DMS79 (cell line): ENCODE results near the gene AFTPH.

Experiments used
- DNase-seq: peaks from one replicate; lab custom pipeline; 2025; lab: John Stamatoyannopoulos, UW

Gene AFTPH

GRCh38 chr2:64523666-64524603 is at the start of gene AFTPH:
AFTPH (plus strand) TSS chr2:64524328; CDS start chr2:64551475, 27,147 bp downstream.
- peak; percentile 97 for DNase-seq

- no peak for DNase-seq
Observed at GRCh38 chr2:64474636-64475035, 49.5 kb upstream of the AFTPH start.

DNA sequence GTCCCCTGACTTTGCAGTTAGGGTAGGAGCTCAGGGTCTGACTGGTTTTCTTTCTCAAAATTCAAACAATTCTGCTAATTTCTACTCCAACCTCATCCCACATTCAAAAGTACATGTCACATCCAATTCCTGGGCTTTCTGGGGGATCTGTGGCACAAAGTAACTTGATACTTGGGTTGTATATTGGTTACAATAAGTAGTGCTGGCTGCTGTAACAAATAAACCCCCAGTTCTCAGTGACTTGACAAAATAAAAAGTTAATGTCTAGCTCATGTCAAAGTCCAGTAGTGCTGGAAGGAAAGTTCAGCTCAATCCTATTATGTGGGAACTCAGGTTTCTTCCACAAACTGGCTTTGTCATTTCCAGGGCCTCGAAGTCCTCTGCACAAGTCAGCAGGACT is 47.1 kb upstream of the AFTPH start:
- DNase-seq = no peak

GRCh38 chr2:64477979-64478378 is 46.1 kb upstream of the AFTPH start:
- no peak for DNase-seq

DNA sequence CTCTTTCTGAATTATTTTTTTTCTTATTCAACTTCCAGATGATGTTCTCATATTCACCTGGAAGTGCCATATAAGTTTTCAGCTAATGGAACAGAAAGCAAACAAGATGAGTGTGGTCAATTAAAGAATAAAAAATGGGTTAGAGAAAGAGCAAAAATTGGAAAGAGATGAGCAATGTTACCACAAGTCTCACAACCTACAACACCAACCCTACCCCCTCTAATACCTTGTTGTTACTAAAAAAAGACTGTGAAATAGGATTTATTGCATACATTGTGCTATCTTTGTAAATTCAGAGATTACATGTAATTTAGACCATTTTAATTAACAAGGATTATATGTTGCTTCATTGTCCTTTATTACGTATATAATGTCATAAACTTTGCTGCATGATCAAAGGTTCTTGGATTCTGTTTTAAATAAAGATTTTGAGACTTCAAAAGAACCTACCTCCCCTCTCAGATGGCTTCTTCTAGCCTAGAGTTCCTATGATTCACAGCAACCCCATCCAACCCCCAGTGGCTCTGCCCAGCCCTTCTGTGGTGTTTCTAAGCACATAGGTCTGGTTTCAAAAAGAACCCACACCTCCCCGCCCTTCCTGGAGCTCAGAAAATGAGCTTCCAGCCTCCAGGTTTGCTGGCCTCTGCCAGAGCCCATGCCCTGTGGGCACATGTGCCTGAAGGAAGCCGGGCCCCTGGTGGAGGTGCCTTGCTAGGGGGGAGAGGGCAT is 45.5 kb upstream of the AFTPH start:
- DNase-seq = no peak

GRCh38 chr2:64479259-64480117 is 44.6 kb upstream of the AFTPH start:
- DNase-seq = no peak

DNA sequence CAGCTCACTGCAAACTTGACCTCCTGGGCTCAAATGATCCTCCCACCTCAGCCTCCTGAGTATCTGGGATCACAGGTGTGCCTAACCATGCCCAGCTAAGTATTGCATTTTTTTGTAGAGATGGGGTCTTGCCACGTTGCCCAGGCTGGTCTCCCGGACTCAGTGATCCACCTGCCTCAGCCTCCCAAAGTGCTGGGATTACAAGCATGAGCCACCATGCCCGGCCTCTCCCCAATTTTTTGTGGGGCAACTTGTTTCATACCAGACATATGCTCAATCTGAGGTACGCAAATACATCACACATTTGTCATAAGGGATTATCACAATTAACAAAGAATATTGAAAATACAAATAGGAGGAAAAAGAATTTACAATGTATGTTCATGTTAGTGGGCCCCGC is 42.5 kb upstream of the AFTPH start:
- DNase-seq = no peak

GRCh38 chr2:64482243-64482642 is 41.9 kb upstream of the AFTPH start:
- no peak for DNase-seq

- DNase-seq = peak; percentile 49
Observed at GRCh38 chr2:64482765-64483504, 41.2 kb upstream of the AFTPH start.

- no peak for DNase-seq
Observed at GRCh38 chr2:64485331-64485730, 38.8 kb upstream of the AFTPH start.

DNA sequence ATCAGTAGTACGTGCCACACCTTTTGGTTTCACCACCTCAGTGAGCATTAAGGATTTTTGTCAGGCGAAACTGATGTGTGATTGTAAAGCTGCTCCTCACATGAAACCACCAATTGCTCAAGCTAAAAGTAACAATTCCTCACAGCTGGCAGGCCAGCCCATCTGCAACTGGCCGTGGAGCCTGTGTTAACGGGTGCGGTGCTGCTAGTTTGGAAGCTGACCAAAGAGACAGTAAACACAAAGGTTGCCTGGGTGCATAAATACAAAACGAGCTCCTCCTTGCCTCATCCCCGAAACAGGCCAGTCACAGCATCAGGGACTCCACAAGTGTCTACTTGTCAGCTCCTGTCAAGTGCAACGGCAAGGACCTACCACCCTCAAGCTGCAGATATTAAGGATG is 38.2 kb upstream of the AFTPH start:
- DNase-seq = peak; percentile 73

DNA sequence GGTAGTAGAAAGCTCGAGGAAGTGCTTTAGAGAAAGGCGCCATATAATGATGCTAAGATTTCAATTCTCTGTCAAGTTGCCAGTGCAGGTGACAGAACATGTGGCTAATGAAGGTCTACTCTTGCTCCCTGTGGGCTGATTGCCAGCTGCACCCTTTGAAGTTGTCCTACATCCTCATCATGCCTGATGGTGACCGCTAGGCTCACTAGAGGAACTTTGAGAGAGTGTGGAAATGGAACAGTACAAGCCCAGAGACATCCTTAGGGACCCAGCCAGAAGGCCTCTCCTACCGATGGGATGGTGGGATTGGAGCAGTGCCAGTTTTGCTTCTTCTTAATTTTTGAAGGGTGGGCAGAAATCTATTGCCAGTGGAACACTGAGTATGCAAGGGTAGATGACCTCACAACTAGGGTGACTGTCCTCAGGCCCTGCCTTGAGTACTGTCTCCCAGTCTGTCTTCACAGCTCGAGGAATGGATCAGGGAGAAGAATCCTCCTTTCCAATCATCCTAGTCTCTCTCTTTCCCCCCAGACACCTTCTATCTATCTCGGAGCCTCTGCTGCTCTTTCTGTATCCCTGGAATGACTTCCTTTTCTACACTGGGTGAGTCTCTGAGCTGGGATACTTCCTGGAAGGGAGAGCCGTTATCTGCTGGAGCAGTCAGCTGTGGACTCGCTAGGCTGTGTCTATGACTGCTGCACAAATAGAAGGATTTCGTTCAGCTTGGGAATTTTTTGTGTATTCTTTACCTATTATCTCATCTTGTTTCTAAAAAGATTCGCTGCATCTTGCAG is 36.7 kb upstream of the AFTPH start:
- DNase-seq = no peak

DNA sequence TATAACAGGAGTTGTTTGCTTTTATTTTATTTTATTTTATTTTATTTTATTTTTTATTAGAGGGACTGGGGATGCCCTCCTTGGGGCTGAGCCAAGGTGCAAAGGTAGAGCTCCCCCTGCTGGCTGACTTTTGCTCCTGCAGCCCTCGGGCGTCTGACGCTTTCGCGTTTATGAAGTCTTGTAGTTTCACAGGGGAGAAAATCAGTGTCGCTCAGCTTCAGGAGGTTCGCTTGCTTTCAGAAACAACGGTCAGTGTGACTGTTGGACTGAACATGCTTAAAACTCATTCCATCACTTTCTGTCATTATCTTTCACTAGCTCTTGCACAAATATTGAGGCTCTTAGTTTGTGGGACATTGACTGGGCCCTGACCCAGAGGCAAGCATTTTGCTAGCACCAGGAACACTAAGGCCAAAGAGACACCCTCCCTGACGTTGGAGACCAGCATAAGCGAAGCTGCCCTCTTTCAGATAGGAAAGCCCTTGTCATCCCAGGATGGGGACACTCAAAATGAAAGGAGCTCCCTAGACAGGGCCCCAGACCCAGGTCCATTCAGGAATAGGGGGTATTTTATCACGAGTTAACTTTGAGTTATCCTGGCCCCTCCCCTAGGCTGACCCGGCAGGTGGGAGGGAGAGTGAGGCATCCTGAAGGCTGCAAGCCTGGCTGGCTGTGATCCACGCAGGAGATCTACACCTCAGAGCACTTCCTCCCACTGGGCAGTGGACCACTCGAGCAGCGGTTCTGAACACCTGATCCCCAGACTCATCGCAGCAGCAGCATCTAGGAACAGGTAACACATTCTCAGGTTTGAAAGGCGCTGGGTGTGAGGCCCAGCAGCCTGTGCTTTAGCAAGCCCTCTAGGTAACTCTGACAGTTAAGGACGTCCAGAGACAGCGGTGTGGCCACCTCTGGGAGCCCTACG is 35.8 kb upstream of the AFTPH start:
- no peak for DNase-seq

GRCh38 chr2:64489081-64489751 is 34.9 kb upstream of the AFTPH start:
- DNase-seq = no peak

GRCh38 chr2:64491426-64491825 is 32.7 kb upstream of the AFTPH start:
- no peak for DNase-seq

DNA sequence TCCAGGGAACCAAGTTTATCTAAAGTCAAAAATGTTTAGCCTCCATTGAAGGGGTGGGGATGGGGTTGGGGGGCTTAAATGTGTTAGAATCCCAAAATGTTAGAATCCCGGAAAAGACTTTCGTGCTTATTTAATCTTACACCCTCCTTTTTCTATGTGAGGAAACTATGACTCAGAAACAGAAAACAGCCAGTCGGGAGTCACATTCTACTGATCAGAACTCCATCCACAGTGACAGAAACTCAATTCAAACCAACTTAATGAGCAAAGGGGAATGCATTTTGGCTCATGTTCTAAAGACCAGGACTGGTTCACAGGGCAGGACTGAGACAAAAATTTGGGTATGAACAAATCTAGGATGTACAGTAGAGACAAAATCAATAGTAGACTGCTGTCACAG is 31.9 kb upstream of the AFTPH start:
- no peak for DNase-seq

- no peak for DNase-seq
Observed at GRCh38 chr2:64492821-64493220, 31.3 kb upstream of the AFTPH start.

DNA sequence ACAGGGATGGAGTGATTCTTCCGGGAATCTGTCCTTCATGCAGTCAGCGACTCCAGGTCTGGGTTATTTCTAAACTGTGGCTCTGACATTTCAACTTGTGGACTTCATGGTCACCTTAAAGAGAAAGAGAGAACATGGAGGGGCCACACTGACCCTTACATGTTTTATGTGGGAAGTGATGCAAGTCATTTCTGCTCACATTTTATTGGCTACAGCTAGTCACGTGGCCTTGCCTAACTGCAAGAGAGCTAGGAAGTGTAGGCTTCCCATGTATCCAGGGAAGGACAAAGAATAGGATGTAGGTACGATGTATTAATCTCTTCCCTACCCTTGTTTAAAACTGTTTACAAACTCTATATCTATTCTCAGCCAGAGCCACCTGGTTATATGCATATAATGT is 30.3 kb upstream of the AFTPH start:
- DNase-seq = no peak

GRCh38 chr2:64498438-64498837 is 25.7 kb upstream of the AFTPH start:
- DNase-seq = no peak
